Gastroesophageal sphincter (tissue), 4 donors: ENCODE data around the gene FUT2. TPM values are rescaled to one million over a fixed set of nuclear protein-coding genes. Genes with fewer than 3 reads are reported as not detected.

Experiments
- ATAC-seq: fragments of 150-250 bp; one replicate; pipeline ENCODE4 v1.9.1; 2016; ENCODE audit warnings: mild to moderate bottlenecking, moderate library complexity
- H3K27ac ChIP-seq, 4 donors: fragments of 200-600 bp; sonication (generic) in 3 of 4; 1 replicate in 3 of 4; 2 replicates in 1 of 4; pipeline ENCODE4 v1.5.1; 2016 to 2019
- H3K27me3 ChIP-seq: fragments of 200-600 bp; sonication (generic); one replicate; pipeline ENCODE4 v1.5.1; 2019
- H3K36me3 ChIP-seq, 2 donors: fragments of 200-600 bp; sonication (generic); one replicate each; pipeline ENCODE4 v1.5.1; 2019; ENCODE audit warnings: control low read depth in 1 of 2
- H3K4me1 ChIP-seq, 3 donors: fragments of 200-600 bp; sonication (generic); 1 replicate in 2 of 3; 2 replicates in 1 of 3; pipeline ENCODE4 v1.5.1; 2016 to 2019; ENCODE audit warnings: control low read depth in 2 of 3
- H3K4me3 ChIP-seq, 2 donors: fragments of 200-600 bp; sonication (generic); one replicate each; pipeline ENCODE4 v1.5.1; 2019; ENCODE audit warnings: mild to moderate bottlenecking in 1 of 2, moderate library complexity in 1 of 2
- H3K9me3 ChIP-seq, 3 donors: fragments of 200-600 bp; sonication (generic); one replicate each; pipeline ENCODE4 v1.5.1; 2017 to 2019; ENCODE audit warnings: control low read depth in 2 of 3
- EP300 ChIP-seq: sonication (generic); formaldehyde crosslinking; IDR thresholded peaks from one replicate; pipeline ENCODE4 v1.6.1; 2017; ENCODE audit warnings: antibody characterized with exemption, mild to moderate bottlenecking
- POLR2A ChIP-seq, 2 donors: fragments of 450-650 bp; IDR thresholded peaks; one replicate each; pipeline ENCODE4 v1.6.1; 2017; ENCODE audit warnings: antibody characterized with exemption in 2 of 2, mild to moderate bottlenecking in 2 of 2, moderate library complexity in 1 of 2
- POLR2AphosphoS5 ChIP-seq: sonication (generic); formaldehyde crosslinking; IDR thresholded peaks from one replicate; pipeline ENCODE4 v1.6.1; 2017; ENCODE audit warnings: antibody characterized with exemption
- WGBS, 2 donors: methylation state at CpG; one replicate each; pipeline ENCODE4 v1.1.5; 2018; ENCODE audit warnings: low coverage in 1 of 2; 5-methylcytosine and 5-hydroxymethylcytosine counted together
- total RNA-seq, 4 donors: library from RNA; depleted of rRNA; stranded (reverse); fragments of >200 nt; gene quantifications; one replicate each; pipeline ENCODE4 v1.1.0, GENCODE V29; 2016
- TF ChIP-seq, protein P1 (sequence below), 4 experiments: fragments of 200-600 bp in 2 of 4; fragments of 450-650 bp in 2 of 4; sonication (generic) in 1 of 4; IDR thresholded peaks; one replicate each; pipeline ENCODE4 v1.5.1; 2017 to 2019; ENCODE audit warnings: antibody characterized with exemption in 4 of 4, mild to moderate bottlenecking in 2 of 4, moderate library complexity in 2 of 4

FUT2 gene
- total RNA-seq, 4 donors from 2014 or later, result 3.4 TPM; not detected in 3

GRCh38 chr19:48741129-48741999, 45.6 kb downstream of the FUT2 start:
- TF ChIP-seq EP300, result no peak
- H3K4me1 ChIP-seq, result peaks cover 0 to 34% (median 0%) of the 10 kb centered on the region in 3 donors
- H3K9me3 ChIP-seq, result no peaks in the 10 kb centered on the region
- peak overlapping the region in 1 of 2 donors; percentile 62 for H3K4me3 ChIP-seq
- H3K36me3 ChIP-seq, result no peaks in the 10 kb centered on the region
- 68% methylated on average over 7 of the region's 35 CpGs; no CpG with 5 or more reads in 1 of the 2 donors for WGBS, 2 donors
- peaks cover 15% of the 10 kb centered on the region for H3K27me3 ChIP-seq
- ATAC-seq, result no peak
- H3K27ac ChIP-seq, result peak overlapping the region in 3 of 4 donors; percentile 49 to 80 (median 73)

DNA sequence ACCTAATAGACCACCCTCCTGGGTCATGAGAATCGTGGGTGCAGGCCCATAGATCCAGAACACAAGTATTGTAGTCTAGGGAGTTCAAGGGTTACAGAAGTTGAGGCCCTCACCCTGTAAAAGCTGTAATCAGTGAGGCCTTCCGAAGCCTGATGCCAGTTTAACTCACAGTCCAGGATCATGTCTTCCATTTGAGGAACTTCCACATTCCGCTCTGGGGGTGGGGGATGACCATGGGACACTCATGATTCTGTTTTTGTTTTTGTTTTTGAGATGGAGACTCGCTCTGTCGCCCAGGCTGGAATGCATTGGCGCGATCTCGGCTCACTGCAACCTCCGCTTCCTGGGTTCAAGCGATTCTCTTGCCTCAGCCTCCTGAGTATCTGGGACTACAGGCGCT, 46.3 kb downstream of the FUT2 start:
- Histone ChIP-seq H3K4me3 (no peak overlapping the region), H3K9me3 (no peaks in the 10 kb centered on the region), H3K4me1 (peaks cover 0 to 40% (median 0%) of the 10 kb centered on the region in 3 donors), H3K27me3 (peaks cover 22% of the 10 kb centered on the region), H3K36me3 (no peaks in the 10 kb centered on the region), H3K27ac (peak overlapping the region in 3 of 4 donors; percentile 16 to 80 (median 73))
- WGBS, 2 donors, result 89 to 93% methylated on average over 3 to 11 of the region's 11 CpGs
- ATAC-seq, result no peak
- no peak for TF ChIP-seq EP300
- TF ChIP-seq POLR2AphosphoS5, result no peak
- no peak for TF ChIP-seq POLR2A (IDR thresholded peaks at IDR 0.05)
- TF ChIP-seq, protein P1, sequence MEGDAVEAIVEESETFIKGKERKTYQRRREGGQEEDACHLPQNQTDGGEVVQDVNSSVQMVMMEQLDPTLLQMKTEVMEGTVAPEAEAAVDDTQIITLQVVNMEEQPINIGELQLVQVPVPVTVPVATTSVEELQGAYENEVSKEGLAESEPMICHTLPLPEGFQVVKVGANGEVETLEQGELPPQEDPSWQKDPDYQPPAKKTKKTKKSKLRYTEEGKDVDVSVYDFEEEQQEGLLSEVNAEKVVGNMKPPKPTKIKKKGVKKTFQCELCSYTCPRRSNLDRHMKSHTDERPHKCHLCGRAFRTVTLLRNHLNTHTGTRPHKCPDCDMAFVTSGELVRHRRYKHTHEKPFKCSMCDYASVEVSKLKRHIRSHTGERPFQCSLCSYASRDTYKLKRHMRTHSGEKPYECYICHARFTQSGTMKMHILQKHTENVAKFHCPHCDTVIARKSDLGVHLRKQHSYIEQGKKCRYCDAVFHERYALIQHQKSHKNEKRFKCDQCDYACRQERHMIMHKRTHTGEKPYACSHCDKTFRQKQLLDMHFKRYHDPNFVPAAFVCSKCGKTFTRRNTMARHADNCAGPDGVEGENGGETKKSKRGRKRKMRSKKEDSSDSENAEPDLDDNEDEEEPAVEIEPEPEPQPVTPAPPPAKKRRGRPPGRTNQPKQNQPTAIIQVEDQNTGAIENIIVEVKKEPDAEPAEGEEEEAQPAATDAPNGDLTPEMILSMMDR (IDR thresholded peaks at IDR 0.05), result no peak

DNA sequence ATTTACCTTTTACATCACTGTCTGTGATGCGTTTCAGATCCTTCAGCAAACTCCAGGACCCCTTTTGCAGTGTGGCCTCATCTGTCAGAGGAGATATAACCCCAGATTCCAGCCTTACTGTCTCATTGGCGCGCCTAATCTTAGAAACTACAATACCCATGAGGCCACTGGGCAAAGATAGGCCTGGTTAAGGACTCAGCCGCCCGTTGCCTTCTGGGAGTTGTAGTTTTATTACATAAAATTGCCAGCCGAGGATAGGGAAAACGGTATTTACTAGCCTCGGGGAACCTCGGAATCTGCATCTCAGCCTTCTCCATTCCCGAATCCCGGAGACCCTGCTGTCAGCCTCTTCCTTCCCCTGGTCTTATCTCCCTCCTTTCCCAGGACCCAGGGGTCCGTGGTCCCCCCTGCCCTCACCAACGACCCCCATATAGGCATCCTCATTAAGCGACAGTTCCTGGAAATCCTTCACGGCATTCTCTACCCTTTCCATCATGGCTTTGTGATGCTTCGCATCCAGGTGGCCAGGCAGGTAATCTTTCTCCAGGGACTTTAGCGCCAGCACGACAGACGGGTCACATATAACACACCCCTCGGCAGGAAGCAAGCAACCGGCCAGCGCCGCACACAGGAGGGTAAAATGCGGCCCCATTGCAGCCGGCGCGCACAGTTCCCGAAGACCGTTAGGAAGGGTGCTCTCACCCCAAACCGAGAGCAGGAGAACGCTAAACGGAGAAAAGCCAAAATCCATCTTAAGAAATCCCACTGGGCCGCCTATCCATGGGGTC, 49.6 kb downstream of the FUT2 start:
- 3 to 9% methylated on average over 12 to 15 of the region's 33 CpGs for WGBS, 2 donors
- Histone ChIP-seq H3K27me3 (peaks cover 52% of the 10 kb centered on the region), H3K9me3 (no peaks in the 10 kb centered on the region), H3K4me1 (peaks cover 0 to 21% (median 0%) of the 10 kb centered on the region in 3 donors), H3K27ac (no peak overlapping the region), H3K4me3 (no peak overlapping the region), H3K36me3 (no peaks in the 10 kb centered on the region)
- ATAC-seq, result peak; percentile 51
- TF ChIP-seq POLR2AphosphoS5, result no peak
- no peak for TF ChIP-seq EP300
- TF ChIP-seq, protein P1 (IDR thresholded peaks at IDR 0.05), result no peak
- TF ChIP-seq POLR2A (IDR thresholded peaks at IDR 0.05), result no peak

GRCh38 chr19:48746110-48746509, 50.3 kb downstream of the FUT2 start:
- Histone ChIP-seq H3K4me3 (no peak overlapping the region), H3K36me3 (no peaks in the 10 kb centered on the region), H3K4me1 (peaks cover 0 to 16% (median 0%) of the 10 kb centered on the region in 3 donors), H3K9me3 (no peaks in the 10 kb centered on the region), H3K27ac (peak overlapping the region in 2 of 4 donors; percentile 67 to 71), H3K27me3 (peaks cover 59% of the 10 kb centered on the region)
- WGBS, 2 donors, result 69 to 79% methylated on average over 5 to 6 of the region's 8 CpGs
- no peak for TF ChIP-seq POLR2A (IDR thresholded peaks at IDR 0.05)
- no peak for TF ChIP-seq EP300
- TF ChIP-seq, protein P1 (IDR thresholded peaks at IDR 0.05), result no peak
- no peak for TF ChIP-seq POLR2AphosphoS5
- no peak for ATAC-seq
